ENCODE results near the gene SPTBN4.
"Not testable (repeated sequence)": the region's sequence is repeated elsewhere in the genome, so short reads cannot be mapped to it uniquely, and the experiment has no call there.

The SPTBN4 gene

GRCh38 chr19:40449506-40449905 lies 17.3 kb upstream of the SPTBN4 start:
- H3K4me3 ChIP-seq (ENCODE audit: low read depth, low read length), result no peak overlapping the region
- TF ChIP-seq CTCF (IDR thresholded peaks at IDR 0.05; ENCODE audit: borderline replicate concordance, insufficient read depth, low read depth, low read length), result no peak

- no peak for TF ChIP-seq CTCF (IDR thresholded peaks at IDR 0.05; ENCODE audit: borderline replicate concordance, insufficient read depth, low read depth, low read length)
- H3K4me3 ChIP-seq (ENCODE audit: low read depth, low read length), result no peak overlapping the region
Observed at GRCh38 chr19:40450664-40451063, 16.1 kb upstream of the SPTBN4 start.

GRCh38 chr19:40452016-40452415 lies 14.8 kb upstream of the SPTBN4 start:
- no peak for TF ChIP-seq CTCF (IDR thresholded peaks at IDR 0.05; ENCODE audit: borderline replicate concordance, insufficient read depth, low read depth, low read length)
- H3K4me3 ChIP-seq (ENCODE audit: low read depth, low read length), result no peak overlapping the region

- H3K4me3 ChIP-seq (ENCODE audit: low read depth, low read length), result no peak overlapping the region
- no peak for TF ChIP-seq CTCF (IDR thresholded peaks at IDR 0.05; ENCODE audit: borderline replicate concordance, insufficient read depth, low read depth, low read length)
Observed at GRCh38 chr19:40453151-40453735, 13.6 kb upstream of the SPTBN4 start.

GRCh38 chr19:40453943-40454342 lies 12.9 kb upstream of the SPTBN4 start:
- H3K4me3 ChIP-seq (ENCODE audit: low read depth, low read length), result not testable (repeated sequence)

GRCh38 chr19:40457048-40457447 lies 9.8 kb upstream of the SPTBN4 start:
- no peak overlapping the region for H3K4me3 ChIP-seq (ENCODE audit: low read depth, low read length)
- no peak for TF ChIP-seq CTCF (IDR thresholded peaks at IDR 0.05; ENCODE audit: borderline replicate concordance, insufficient read depth, low read depth, low read length)

- no peak for TF ChIP-seq CTCF (IDR thresholded peaks at IDR 0.05; ENCODE audit: borderline replicate concordance, insufficient read depth, low read depth, low read length)
- H3K4me3 ChIP-seq (ENCODE audit: low read depth, low read length), result no peak overlapping the region
Observed at GRCh38 chr19:40457953-40458596, 8.7 kb upstream of the SPTBN4 start.

Data from GM12875 (cell line).